NCI-H2107 (cell line): Measurements from ENCODE around the gene ARL8A.
"Not testable (repeated sequence)": the region's sequence is repeated elsewhere in the genome, so short reads cannot be mapped to it uniquely, and the experiment has no call there.

Source experiments
- DNase-seq: peaks from one replicate; lab custom pipeline; 2025; lab: John Stamatoyannopoulos, UW

ARL8A gene

GRCh38 chr1:202112859-202113689 is 31.5 kb downstream of the ARL8A start:
- DNase-seq, result no peak

- DNase-seq, result not testable (repeated sequence)
Observed at GRCh38 chr1:202111589-202111988, 32.9 kb downstream of the ARL8A start.

- DNase-seq, result no peak
Observed at GRCh38 chr1:202110977-202111376, 33.6 kb downstream of the ARL8A start.

- peak; percentile 37 for DNase-seq
Observed at GRCh38 chr1:202107801-202108731, 36.5 kb downstream of the ARL8A start.

- DNase-seq, result peak; percentile 92
Observed at GRCh38 chr1:202107321-202107761, 37.2 kb downstream of the ARL8A start.

- DNase-seq, result peak; percentile 86
Observed at GRCh38 chr1:202106340-202107254, 37.9 kb downstream of the ARL8A start.

- peak; percentile 88 for DNase-seq
Observed at GRCh38 chr1:202105571-202106339, 38.8 kb downstream of the ARL8A start.

GRCh38 chr1:202104073-202104472 is 40.5 kb downstream of the ARL8A start:
- no peak for DNase-seq

- no peak for DNase-seq
Observed at GRCh38 chr1:202101184-202101583, 43.4 kb downstream of the ARL8A start.

- DNase-seq, result no peak
Observed at GRCh38 chr1:202093858-202094257, 50.7 kb downstream of the ARL8A start.

- DNase-seq, result no peak
Observed at GRCh38 chr1:202090994-202091393, 53.5 kb downstream of the ARL8A start.

- no peak for DNase-seq
Observed at GRCh38 chr1:202088206-202088605, 56.3 kb downstream of the ARL8A start.

GRCh38 chr1:202086579-202087350 is 57.8 kb downstream of the ARL8A start:
- DNase-seq, result no peak

- peak; percentile 58 for DNase-seq
Observed at GRCh38 chr1:202085682-202086373, 58.7 kb downstream of the ARL8A start.

- DNase-seq, result peak; percentile 96
Observed at GRCh38 chr1:202084791-202085681, 59.5 kb downstream of the ARL8A start.
